Measurements from ENCODE around the gene REG4.

DNA sequence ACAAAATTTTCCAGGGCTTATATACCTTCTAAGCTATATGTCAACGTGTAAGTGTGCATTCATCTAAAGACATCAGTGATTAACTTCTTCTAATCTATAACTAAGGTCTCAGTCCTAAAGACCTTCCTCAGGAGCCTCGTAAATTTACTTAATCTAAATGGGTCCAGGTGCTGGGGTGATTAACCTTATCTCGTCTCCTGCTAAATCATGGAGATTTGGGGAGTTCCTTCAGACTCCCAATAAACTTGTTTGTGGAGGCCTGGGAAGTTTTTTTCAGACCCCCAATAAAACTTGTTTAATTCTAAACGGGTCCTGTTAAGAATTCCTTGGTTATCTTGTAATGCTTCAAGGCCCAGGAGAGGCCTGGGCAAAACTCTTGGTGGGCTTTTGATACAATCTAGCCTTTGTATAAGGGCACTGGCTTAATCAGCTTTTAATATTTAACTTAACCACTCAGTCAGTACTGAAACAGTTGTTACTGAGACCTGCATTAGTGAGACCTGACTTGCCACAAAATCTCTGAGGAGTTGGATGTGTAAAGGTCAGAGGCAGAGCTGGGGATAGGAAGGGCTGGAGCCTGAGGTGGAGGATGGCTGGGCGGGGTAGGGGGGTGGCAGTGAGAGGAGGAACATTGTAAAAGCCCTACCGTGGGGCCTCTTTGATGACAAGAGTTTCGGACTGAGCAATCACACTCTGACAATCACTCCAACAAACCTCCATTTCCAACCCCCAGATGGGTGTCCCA lies 36.3 kb downstream of the REG4 start:
- TF ChIP-seq RFX5 (IDR thresholded peaks at IDR 0.05; ENCODE audit: low read depth, low read length) (no peak), POLR2A (IDR thresholded peaks at IDR 0.05; ENCODE audit: low read depth, low read length) (no peak), RAD21 (IDR thresholded peaks at IDR 0.05; ENCODE audit: low read length) (no peak), MAFK (IDR thresholded peaks at IDR 0.05; ENCODE audit: low read depth, low read length) (no peak), FOS (IDR thresholded peaks at IDR 0.05; ENCODE audit: low read depth, low read length) (no peak), BHLHE40 (IDR thresholded peaks at IDR 0.05; ENCODE audit: low read depth, low read length) (no peak), MAZ (IDR thresholded peaks at IDR 0.05; ENCODE audit: borderline replicate concordance, low read depth, low read length) (no peak), MXI1 (IDR thresholded peaks at IDR 0.05; ENCODE audit: borderline replicate concordance, low read depth, low read length) (no peak)
- TF ChIP-seq, protein P1, sequence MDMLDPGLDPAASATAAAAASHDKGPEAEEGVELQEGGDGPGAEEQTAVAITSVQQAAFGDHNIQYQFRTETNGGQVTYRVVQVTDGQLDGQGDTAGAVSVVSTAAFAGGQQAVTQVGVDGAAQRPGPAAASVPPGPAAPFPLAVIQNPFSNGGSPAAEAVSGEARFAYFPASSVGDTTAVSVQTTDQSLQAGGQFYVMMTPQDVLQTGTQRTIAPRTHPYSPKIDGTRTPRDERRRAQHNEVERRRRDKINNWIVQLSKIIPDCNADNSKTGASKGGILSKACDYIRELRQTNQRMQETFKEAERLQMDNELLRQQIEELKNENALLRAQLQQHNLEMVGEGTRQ (IDR thresholded peaks at IDR 0.05; ENCODE audit: low read depth, low read length) = no peak
- TF ChIP-seq, protein P2, sequence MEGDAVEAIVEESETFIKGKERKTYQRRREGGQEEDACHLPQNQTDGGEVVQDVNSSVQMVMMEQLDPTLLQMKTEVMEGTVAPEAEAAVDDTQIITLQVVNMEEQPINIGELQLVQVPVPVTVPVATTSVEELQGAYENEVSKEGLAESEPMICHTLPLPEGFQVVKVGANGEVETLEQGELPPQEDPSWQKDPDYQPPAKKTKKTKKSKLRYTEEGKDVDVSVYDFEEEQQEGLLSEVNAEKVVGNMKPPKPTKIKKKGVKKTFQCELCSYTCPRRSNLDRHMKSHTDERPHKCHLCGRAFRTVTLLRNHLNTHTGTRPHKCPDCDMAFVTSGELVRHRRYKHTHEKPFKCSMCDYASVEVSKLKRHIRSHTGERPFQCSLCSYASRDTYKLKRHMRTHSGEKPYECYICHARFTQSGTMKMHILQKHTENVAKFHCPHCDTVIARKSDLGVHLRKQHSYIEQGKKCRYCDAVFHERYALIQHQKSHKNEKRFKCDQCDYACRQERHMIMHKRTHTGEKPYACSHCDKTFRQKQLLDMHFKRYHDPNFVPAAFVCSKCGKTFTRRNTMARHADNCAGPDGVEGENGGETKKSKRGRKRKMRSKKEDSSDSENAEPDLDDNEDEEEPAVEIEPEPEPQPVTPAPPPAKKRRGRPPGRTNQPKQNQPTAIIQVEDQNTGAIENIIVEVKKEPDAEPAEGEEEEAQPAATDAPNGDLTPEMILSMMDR (conservative IDR thresholded peaks at IDR 0.05; ENCODE audit: low read depth, low read length) = no peak
- TF ChIP-seq, protein P3, sequence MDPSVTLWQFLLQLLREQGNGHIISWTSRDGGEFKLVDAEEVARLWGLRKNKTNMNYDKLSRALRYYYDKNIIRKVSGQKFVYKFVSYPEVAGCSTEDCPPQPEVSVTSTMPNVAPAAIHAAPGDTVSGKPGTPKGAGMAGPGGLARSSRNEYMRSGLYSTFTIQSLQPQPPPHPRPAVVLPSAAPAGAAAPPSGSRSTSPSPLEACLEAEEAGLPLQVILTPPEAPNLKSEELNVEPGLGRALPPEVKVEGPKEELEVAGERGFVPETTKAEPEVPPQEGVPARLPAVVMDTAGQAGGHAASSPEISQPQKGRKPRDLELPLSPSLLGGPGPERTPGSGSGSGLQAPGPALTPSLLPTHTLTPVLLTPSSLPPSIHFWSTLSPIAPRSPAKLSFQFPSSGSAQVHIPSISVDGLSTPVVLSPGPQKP (IDR thresholded peaks at IDR 0.05; ENCODE audit: borderline replicate concordance, low read depth, low read length) = no peak
